Neutrophil (primary cell): ENCODE measurements around the gene CHD9.

Experiments used
- H3K27ac ChIP-seq: fragments of 200-600 bp; sonication (generic); 2 replicates; pipeline ENCODE4 v1.5.1; 2016; ENCODE audit warnings: mild to moderate bottlenecking, moderate library complexity
- H3K27me3 ChIP-seq: fragments of 200-600 bp; sonication (generic); 2 replicates; pipeline ENCODE4 v1.6.0; 2016; ENCODE audit warnings: mild to moderate bottlenecking
- H3K36me3 ChIP-seq: fragments of 200-600 bp; sonication (generic); 2 replicates; pipeline ENCODE4 v1.5.1; 2017
- H3K4me1 ChIP-seq, 2 experiments: fragments of 200-600 bp in 1 of 2; sonication (generic) in 1 of 2; 1 replicate in 1 of 2; 2 replicates in 1 of 2; pipeline versions ENCODE4 v1.5.1 to v1.6.1; 2013 to 2016; ENCODE audit warnings: low read depth in 1 of 2, low read length in 1 of 2, mild to moderate bottlenecking in 1 of 2, moderate library complexity in 1 of 2; ENCODE audit not compliant: control insufficient read depth in 1 of 2, insufficient read depth in 1 of 2
- H3K4me3 ChIP-seq, 2 experiments: fragments of 200-600 bp in 1 of 2; sonication (generic) in 1 of 2; 1 replicate in 1 of 2; 2 replicates in 1 of 2; pipeline ENCODE4 v1.5.1; 2013 to 2016; ENCODE audit warnings: low read depth in 1 of 2, low read length in 1 of 2, mild to moderate bottlenecking in 1 of 2, moderate library complexity in 1 of 2
- H3K9me3 ChIP-seq: fragments of 200-600 bp; sonication (generic); 2 replicates; pipeline ENCODE4 v1.5.1; 2016
- TF ChIP-seq, protein P1 (sequence below): fragments of 200-600 bp; sonication (generic); IDR thresholded peaks from 2 replicates; pipeline ENCODE4 v1.5.1; 2016; ENCODE audit warnings: antibody characterized with exemption

The CHD9 gene

DNA sequence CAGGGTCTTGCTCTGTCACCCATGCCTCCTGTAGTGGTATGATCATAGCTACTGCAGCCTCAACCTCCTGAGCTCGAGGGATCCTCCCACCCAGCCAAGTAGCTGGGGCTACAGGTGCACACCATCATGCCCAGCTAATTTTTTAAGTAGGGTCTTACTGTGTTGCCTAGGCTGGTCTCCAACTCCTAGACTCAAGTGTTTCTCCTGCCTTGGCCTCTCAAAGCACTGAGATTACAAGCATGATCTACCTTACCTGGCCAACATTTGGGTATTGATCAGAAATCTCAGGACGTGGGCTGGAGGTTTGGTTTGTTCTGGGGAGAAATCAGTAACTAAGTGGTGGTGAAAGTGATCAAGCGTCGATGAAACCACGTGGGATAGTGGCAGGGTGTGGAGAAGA is 4.1 kb downstream of the CHD9 start:
- H3K27me3 ChIP-seq = no peaks in the 10 kb centered on the region
- peaks cover 29% of the 10 kb centered on the region in 2 experiments for H3K4me1 ChIP-seq
- no peaks in the 10 kb centered on the region for H3K36me3 ChIP-seq

DNA sequence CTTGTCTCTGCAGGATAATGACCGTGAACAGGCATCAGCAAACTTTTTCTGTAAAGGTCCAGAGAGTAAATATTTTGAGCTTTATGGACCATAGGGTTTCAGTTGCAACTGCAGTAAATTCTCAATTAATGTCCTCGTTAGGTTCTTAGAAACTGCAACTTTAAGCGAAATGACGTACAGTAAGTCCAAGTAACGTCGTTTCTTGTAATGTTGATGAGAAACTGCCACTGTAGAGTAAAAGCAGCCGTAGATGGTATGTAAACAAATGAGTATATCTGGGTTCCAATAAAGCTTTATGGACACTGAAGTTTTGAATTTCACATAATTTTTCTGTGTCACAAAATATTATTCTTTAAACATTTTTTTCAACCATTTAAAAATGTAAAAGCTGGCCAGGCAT is 4.9 kb downstream of the CHD9 start:
- H3K27ac ChIP-seq = no peak overlapping the region
- H3K27me3 ChIP-seq = no peaks in the 10 kb centered on the region
- no peak overlapping the region for H3K4me3 ChIP-seq
- TF ChIP-seq, protein P1, sequence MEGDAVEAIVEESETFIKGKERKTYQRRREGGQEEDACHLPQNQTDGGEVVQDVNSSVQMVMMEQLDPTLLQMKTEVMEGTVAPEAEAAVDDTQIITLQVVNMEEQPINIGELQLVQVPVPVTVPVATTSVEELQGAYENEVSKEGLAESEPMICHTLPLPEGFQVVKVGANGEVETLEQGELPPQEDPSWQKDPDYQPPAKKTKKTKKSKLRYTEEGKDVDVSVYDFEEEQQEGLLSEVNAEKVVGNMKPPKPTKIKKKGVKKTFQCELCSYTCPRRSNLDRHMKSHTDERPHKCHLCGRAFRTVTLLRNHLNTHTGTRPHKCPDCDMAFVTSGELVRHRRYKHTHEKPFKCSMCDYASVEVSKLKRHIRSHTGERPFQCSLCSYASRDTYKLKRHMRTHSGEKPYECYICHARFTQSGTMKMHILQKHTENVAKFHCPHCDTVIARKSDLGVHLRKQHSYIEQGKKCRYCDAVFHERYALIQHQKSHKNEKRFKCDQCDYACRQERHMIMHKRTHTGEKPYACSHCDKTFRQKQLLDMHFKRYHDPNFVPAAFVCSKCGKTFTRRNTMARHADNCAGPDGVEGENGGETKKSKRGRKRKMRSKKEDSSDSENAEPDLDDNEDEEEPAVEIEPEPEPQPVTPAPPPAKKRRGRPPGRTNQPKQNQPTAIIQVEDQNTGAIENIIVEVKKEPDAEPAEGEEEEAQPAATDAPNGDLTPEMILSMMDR = no peak
- H3K4me1 ChIP-seq = peaks cover 24% of the 10 kb centered on the region in 2 experiments
- H3K9me3 ChIP-seq = no peaks in the 10 kb centered on the region
- H3K36me3 ChIP-seq = no peaks in the 10 kb centered on the region

More for the DNA sequence above, 4.1 kb downstream of the CHD9 start:
- Histone ChIP-seq H3K27ac (no peak overlapping the region), H3K4me3 (no peak overlapping the region), H3K9me3 (no peaks in the 10 kb centered on the region)
- TF ChIP-seq, protein P1 = no peak

DNA sequence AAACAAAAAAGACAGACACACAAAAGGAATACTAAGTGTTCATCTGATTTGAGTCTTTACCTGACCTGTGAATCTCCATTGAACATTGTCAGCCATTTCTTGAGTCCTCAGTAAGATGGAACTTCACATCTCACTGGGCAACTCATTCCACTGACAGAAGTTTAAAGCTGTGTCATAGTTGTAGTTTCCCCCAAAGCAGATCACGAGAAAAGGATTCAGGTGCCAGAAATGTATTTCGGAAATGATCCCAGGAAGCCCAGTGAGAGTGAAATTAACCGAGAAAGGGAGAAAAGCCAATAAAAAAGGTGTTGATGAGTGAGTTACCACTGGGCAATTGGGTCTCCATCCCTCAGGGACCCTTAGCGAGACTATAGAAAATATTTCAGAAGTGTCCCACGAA is 6.5 kb downstream of the CHD9 start:
- Histone ChIP-seq H3K9me3 (no peaks in the 10 kb centered on the region), H3K36me3 (no peaks in the 10 kb centered on the region), H3K27me3 (no peaks in the 10 kb centered on the region), H3K4me1 (peaks cover 8 to 13% of the 10 kb centered on the region in 2 experiments), H3K4me3 (no peak overlapping the region), H3K27ac (no peak overlapping the region)
- TF ChIP-seq, protein P1 = no peak

DNA sequence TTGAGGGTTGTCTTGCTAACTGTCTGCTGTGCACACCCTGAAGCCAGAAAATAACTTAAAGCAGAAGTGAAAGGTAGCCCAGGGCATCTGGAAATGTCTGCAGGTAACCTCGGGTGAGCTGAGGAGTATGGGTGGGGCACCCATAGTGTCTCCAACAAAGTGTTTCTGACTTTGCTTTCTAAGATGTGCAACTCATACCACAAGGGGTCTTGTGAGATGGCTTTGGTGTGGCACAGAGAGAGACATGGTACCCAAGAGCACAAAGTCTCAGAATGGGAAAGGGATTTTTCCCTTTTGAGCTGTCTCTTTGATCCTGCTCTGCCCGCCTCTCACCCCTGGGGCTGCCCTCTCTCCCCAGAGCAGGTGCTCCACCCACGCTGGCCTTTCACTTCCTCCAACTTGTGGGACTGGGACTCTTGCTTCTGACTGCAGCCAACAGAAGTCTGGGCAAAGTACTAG is 6.9 kb downstream of the CHD9 start:
- no peaks in the 10 kb centered on the region for H3K36me3 ChIP-seq
- TF ChIP-seq, protein P1 = no peak
- no peak overlapping the region for H3K4me3 ChIP-seq
- no peaks in the 10 kb centered on the region for H3K27me3 ChIP-seq
- H3K9me3 ChIP-seq = no peaks in the 10 kb centered on the region
- H3K27ac ChIP-seq = no peak overlapping the region
- peaks cover 8 to 13% of the 10 kb centered on the region in 2 experiments for H3K4me1 ChIP-seq

DNA sequence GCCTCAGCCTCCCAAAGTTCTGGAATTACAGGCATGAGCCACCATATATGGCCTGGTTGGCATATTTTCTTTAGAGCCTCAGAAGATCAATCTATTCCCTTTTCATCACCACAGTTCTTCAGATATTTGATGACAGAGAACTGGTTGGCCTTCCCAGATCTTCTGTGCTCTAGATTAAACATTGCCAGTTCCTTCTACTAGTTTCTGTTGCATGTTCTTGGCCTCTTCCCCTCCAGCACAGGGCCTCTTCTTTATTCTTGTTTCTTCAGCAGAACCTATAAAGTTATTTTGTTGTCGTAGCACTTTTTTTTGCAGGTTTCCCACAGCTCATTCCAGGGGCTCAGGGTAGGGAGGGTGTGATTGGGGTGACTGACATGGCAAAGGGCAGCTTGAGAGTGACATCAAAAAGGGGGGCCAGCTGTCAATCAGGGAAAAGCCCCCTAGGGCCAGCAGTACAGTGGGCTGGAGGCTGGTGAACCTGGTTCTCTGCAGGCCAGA is 9.3 kb downstream of the CHD9 start:
- H3K27ac ChIP-seq = no peak overlapping the region
- H3K9me3 ChIP-seq = no peaks in the 10 kb centered on the region
- H3K4me3 ChIP-seq = no peak overlapping the region
- H3K27me3 ChIP-seq = no peaks in the 10 kb centered on the region
- H3K36me3 ChIP-seq = no peaks in the 10 kb centered on the region
- H3K4me1 ChIP-seq = peaks cover 6 to 10% of the 10 kb centered on the region in 2 experiments
- TF ChIP-seq, protein P1 = no peak
